Panc1 (cell line): ENCODE data around the gene MTUS2. TPM values are rescaled to one million over a fixed set of nuclear protein-coding genes. Genes with fewer than 3 reads are reported as not detected.

Experiments used
- ATAC-seq: fragments of 200-7000 bp; cut with Tn5 transposase; 2 replicates; pipeline ENCODE4 v1.9.1; 2020; ENCODE audit warnings: mild to moderate bottlenecking, moderate library complexity
- BruUV-seq: library from RNA; stranded (reverse); fragments of 400-500 nt; replicated peaks from 2 replicates; lab custom pipeline; 2021; lab: Mats Ljungman, UMichigan
- CTCF ChIA-PET: fragments of 300-600 bp; sonication (Branson Sonifier 250); formaldehyde crosslinking; loops from one replicate; lab custom pipeline; 2022; ENCODE audit warnings: antibody characterized with exemption; lab: Charles Lee
- POLR2A ChIA-PET: fragments of 300-600 bp; sonication (Branson Sonifier 250); formaldehyde crosslinking; loops from one replicate; lab custom pipeline; 2022; ENCODE audit warnings: antibody characterized with exemption; lab: Charles Lee
- DNase-seq: peaks from one replicate; pipeline ENCODE4 v3.0.0-alpha.2; 2010; ENCODE audit warnings: low read depth, low spot score
- H3K27ac ChIP-seq: 2 replicates; pipeline ENCODE4 v1.5.1; 2011; ENCODE audit warnings: mild to moderate bottlenecking, low read length, inconsistent platforms
- H3K27me3 ChIP-seq: fragments of 200-500 bp; sonication (Bioruptor generic); 2 replicates; pipeline ENCODE4 v1.6.0; 2014; ENCODE audit warnings: low read length, inconsistent platforms; ENCODE audit not compliant: control insufficient read depth, insufficient read depth
- H3K36me3 ChIP-seq: fragments of 200-500 bp; sonication (Bioruptor generic); 2 replicates; pipeline ENCODE4 v1.5.1; 2014; ENCODE audit warnings: inconsistent platforms, mild to moderate bottlenecking, low read length, moderate library complexity; ENCODE audit not compliant: control insufficient read depth, insufficient read depth
- H3K4me1 ChIP-seq: 2 replicates; pipeline ENCODE4 v1.5.1; 2011; ENCODE audit warnings: inconsistent platforms, mild to moderate bottlenecking, low read length, moderate library complexity; ENCODE audit not compliant: control insufficient read depth, insufficient read depth
- H3K4me3 ChIP-seq, 2 experiments: 2 replicates each; pipeline ENCODE4 v1.5.1; 2011 to 2012; ENCODE audit warnings: low read depth in 2 of 2, low read length in 2 of 2, mild to moderate bottlenecking in 2 of 2, inconsistent platforms in 1 of 2, moderate library complexity in 1 of 2
- H3K9me3 ChIP-seq: fragments of 200-500 bp; sonication (Bioruptor generic); 2 replicates; pipeline ENCODE4 v1.5.1; 2014; ENCODE audit warnings: low read depth, mild to moderate bottlenecking, inconsistent platforms, low read length, moderate library complexity; ENCODE audit not compliant: control insufficient read depth, insufficient read depth
- CTCF ChIP-seq: fragments of 450-650 bp; IDR thresholded peaks from 2 replicates; pipeline ENCODE4 v1.5.1; 2017; ENCODE audit warnings: mild to moderate bottlenecking
- POLR2AphosphoS5 ChIP-seq: IDR thresholded peaks from 2 replicates; pipeline ENCODE4 v1.6.1; 2012; ENCODE audit warnings: mild to moderate bottlenecking, low read depth, low read length, moderate library complexity
- REST ChIP-seq, 2 experiments: IDR thresholded peaks; 2 replicates each; pipeline ENCODE4 v1.6.1; 2011 to 2012; ENCODE audit warnings: low read depth in 2 of 2, control low read depth in 1 of 2, low read length in 1 of 2, mild to moderate bottlenecking in 1 of 2, moderate library complexity in 1 of 2; ENCODE audit not compliant: insufficient read depth in 1 of 2
- SIN3A ChIP-seq: IDR thresholded peaks from 2 replicates; pipeline ENCODE4 v1.6.1; 2012; ENCODE audit warnings: low read depth, mild to moderate bottlenecking, low read length, moderate library complexity, borderline replicate concordance; ENCODE audit not compliant: insufficient read depth
- TCF7L2 ChIP-seq: IDR thresholded peaks from 2 replicates; pipeline ENCODE4 v1.6.1; 2011; ENCODE audit warnings: mild to moderate bottlenecking, low read depth, low read length, inconsistent platforms
- in situ Hi-C: cut with HindIII; loops from 2 replicates; pipeline ENCODE4 v1.10.0; 2016; ENCODE audit warnings: low sequenced_read_pairs, low pct_unique_long_range_greater_than_20kb
- intact Hi-C: fragments of 100-400 bp; cut with micrococcal nuclease; formaldehyde crosslinking; loops from one replicate; pipeline ENCODE4 v1.10.0; 2022; ENCODE audit not compliant: unreplicated experiment
- total RNA-seq: library from RNA; stranded (reverse); gene quantifications from one replicate; pipeline ENCODE4 v1.2.1, GENCODE V29; 2021; ENCODE audit not compliant: unreplicated experiment

Gene MTUS2
- total RNA-seq, 1 experiment from 2014 or later = 0.05 TPM

GRCh38 chr13:29222458-29222857 lies 402.3 kb downstream of the MTUS2 start:
- in situ Hi-C loops (no loop called here), intact Hi-C loops (no loop called here)
- no TSS peak for BruUV-seq
- Histone ChIP-seq H3K27me3 (no peaks in the 10 kb centered on the region), H3K4me1 (no peaks in the 10 kb centered on the region), H3K36me3 (no peaks in the 10 kb centered on the region), H3K27ac (no peak overlapping the region), H3K4me3 (no peak overlapping the region), H3K9me3 (0 out of 2 replicates have a peak, but pooled peaks cover 2% of the 10 kb centered on the region)
- TF ChIP-seq CTCF (no peak), SIN3A (no peak), REST (IDR thresholded peaks at IDR 0.05; ENCODE audit: insufficient read depth in 1 of 2, low read depth in 2 of 2, low read length in 1 of 2) (no peak), POLR2AphosphoS5 (no peak), TCF7L2 (no peak)
- CTCF ChIA-PET = no interaction called here
- DNase-seq = no peak
- POLR2A ChIA-PET = no interaction called here
- no peak for ATAC-seq

GRCh38 chr13:29224206-29224605 lies 404.1 kb downstream of the MTUS2 start:
- ATAC-seq (no peak), DNase-seq (no peak)
- intact Hi-C loops (no loop called here), in situ Hi-C loops (no loop called here)
- no peaks in the 10 kb centered on the region for H3K4me1 ChIP-seq
- ChIA-PET POLR2A (no interaction called here), CTCF (no interaction called here)
- BruUV-seq = no TSS peak
- H3K27ac ChIP-seq = no peak overlapping the region
- 0 out of 2 replicates have a peak, but pooled peaks cover 2% of the 10 kb centered on the region for H3K9me3 ChIP-seq
- no peak for TF ChIP-seq SIN3A
- no peak for TF ChIP-seq REST (IDR thresholded peaks at IDR 0.05; ENCODE audit: insufficient read depth in 1 of 2, low read depth in 2 of 2, low read length in 1 of 2)
- TF ChIP-seq TCF7L2 = no peak
- TF ChIP-seq CTCF = no peak
- H3K27me3 ChIP-seq = no peaks in the 10 kb centered on the region
- no peaks in the 10 kb centered on the region for H3K36me3 ChIP-seq
- H3K4me3 ChIP-seq = no peak overlapping the region
